Mesenchymal stem cell (in vitro differentiated cells and primary cell): ENCODE measurements around the gene DNAJC5.
A peak's percentile ranks its signal among the peaks of the same experiment; 100 is the strongest.

Experiments used
- DNase-seq: peaks from one replicate; pipeline ENCODE4 v3.0.0-alpha.2; 2013
- H2AFZ ChIP-seq: one replicate; pipeline ENCODE4 v1.6.1; 2013; ENCODE audit warnings: low read depth, mild to moderate bottlenecking, control low read depth, inconsistent platforms, low read length, moderate library complexity
- H2AK5ac ChIP-seq: 2 replicates; pipeline ENCODE4 v1.6.1; 2013; ENCODE audit warnings: low read length, moderate library complexity, mild to moderate bottlenecking, inconsistent platforms; ENCODE audit not compliant: severe bottlenecking
- H2BK120ac ChIP-seq: one replicate; pipeline ENCODE4 v1.6.1; 2013; ENCODE audit warnings: low read depth, mild to moderate bottlenecking, inconsistent platforms, low read length, moderate library complexity
- H2BK12ac ChIP-seq, 2 experiments: one replicate each; pipeline ENCODE4 v1.6.1; 2013; ENCODE audit warnings: inconsistent platforms in 2 of 2, low read length in 2 of 2, mild to moderate bottlenecking in 2 of 2, moderate library complexity in 2 of 2, control low read depth in 1 of 2
- H2BK15ac ChIP-seq: one replicate; pipeline ENCODE4 v1.6.1; 2013; ENCODE audit warnings: mild to moderate bottlenecking, low read depth, inconsistent platforms; ENCODE audit not compliant: poor library complexity, severe bottlenecking
- H2BK5ac ChIP-seq: 2 replicates; pipeline ENCODE4 v1.6.1; 2013; ENCODE audit warnings: low read depth, mild to moderate bottlenecking, low read length, control low read depth, inconsistent platforms; ENCODE audit not compliant: poor library complexity, severe bottlenecking
- H3K14ac ChIP-seq, 2 experiments: one replicate each; pipeline ENCODE4 v1.6.1; 2013; ENCODE audit warnings: inconsistent platforms in 2 of 2, low read length in 2 of 2, control low read depth in 1 of 2, mild to moderate bottlenecking in 1 of 2, moderate library complexity in 1 of 2
- H3K18ac ChIP-seq, 2 experiments: one replicate each; pipeline ENCODE4 v1.6.1; 2013; ENCODE audit warnings: inconsistent platforms in 2 of 2, low read length in 2 of 2, control low read depth in 1 of 2, low read depth in 1 of 2, mild to moderate bottlenecking in 1 of 2
- H3K23ac ChIP-seq, 2 experiments: one replicate each; pipeline ENCODE4 v1.6.1; 2013; ENCODE audit warnings: inconsistent platforms in 2 of 2, low read length in 2 of 2, mild to moderate bottlenecking in 2 of 2, moderate library complexity in 2 of 2, control low read depth in 1 of 2
- H3K27ac ChIP-seq: 2 replicates; pipeline ENCODE4 v1.5.1; 2013; ENCODE audit warnings: mild to moderate bottlenecking, moderate library complexity, low read length, control low read depth, inconsistent platforms; ENCODE audit not compliant: poor library complexity, severe bottlenecking
- H3K27me3 ChIP-seq, 2 experiments: 2 replicates each; pipeline versions ENCODE4 v1.6.1 to v1.7.0; 2013; ENCODE audit warnings: low read length in 2 of 2, mild to moderate bottlenecking in 2 of 2, moderate library complexity in 2 of 2, control low read depth in 1 of 2, inconsistent platforms in 1 of 2; ENCODE audit not compliant: control insufficient read depth in 1 of 2, insufficient read depth in 1 of 2
- H3K36me3 ChIP-seq, 2 experiments: 2 replicates each; pipeline versions ENCODE4 v1.6.1 to v1.7.0; 2013; ENCODE audit warnings: low read length in 2 of 2, control low read depth in 1 of 2, inconsistent platforms in 1 of 2, low read depth in 1 of 2, mild to moderate bottlenecking in 1 of 2; ENCODE audit not compliant: insufficient read depth in 2 of 2, control insufficient read depth in 1 of 2
- H3K4ac ChIP-seq, 2 experiments: one replicate each; pipeline ENCODE4 v1.6.1; 2013; ENCODE audit warnings: inconsistent platforms in 2 of 2, low read length in 2 of 2, mild to moderate bottlenecking in 2 of 2, moderate library complexity in 2 of 2, control low read depth in 1 of 2, low read depth in 1 of 2
- H3K4me1 ChIP-seq: 2 replicates; pipeline ENCODE4 v1.6.1; 2013; ENCODE audit warnings: low read depth, low read length, control low read depth; ENCODE audit not compliant: control insufficient read depth, insufficient read depth
- H3K4me2 ChIP-seq: 2 replicates; pipeline ENCODE4 v1.6.1; 2013; ENCODE audit warnings: low read length, mild to moderate bottlenecking, inconsistent platforms; ENCODE audit not compliant: poor library complexity, severe bottlenecking
- H3K4me3 ChIP-seq, 2 experiments: 2 replicates each; pipeline versions ENCODE4 v1.5.1 to v1.7.0; 2013; ENCODE audit warnings: low read length in 2 of 2, mild to moderate bottlenecking in 2 of 2, control low read depth in 1 of 2, low read depth in 1 of 2; ENCODE audit not compliant: insufficient read depth in 1 of 2
- H3K79me1 ChIP-seq: replicated peaks from 2 replicates; pipeline ENCODE4 v1.6.1; 2013; ENCODE audit warnings: mild to moderate bottlenecking, control low read depth, low read length, inconsistent platforms; ENCODE audit not compliant: poor library complexity, severe bottlenecking
- H3K9ac ChIP-seq: 2 replicates; pipeline ENCODE4 v1.7.0; 2013; ENCODE audit warnings: mild to moderate bottlenecking, low read length, moderate library complexity
- H3K9me3 ChIP-seq: 2 replicates; pipeline ENCODE4 v1.7.0; 2013; ENCODE audit warnings: mild to moderate bottlenecking, low read length; ENCODE audit not compliant: control insufficient read depth
- H4K8ac ChIP-seq: one replicate; pipeline ENCODE4 v1.6.1; 2013; ENCODE audit warnings: inconsistent platforms, mild to moderate bottlenecking, low read length, moderate library complexity
- H4K91ac ChIP-seq: one replicate; pipeline ENCODE4 v1.6.1; 2013; ENCODE audit warnings: mild to moderate bottlenecking, low read length, inconsistent platforms
- WGBS: methylation state at CpG from one replicate; pipeline ENCODE4 v1.1.7; 2013; ENCODE audit warnings: mixed read lengths; 5-methylcytosine and 5-hydroxymethylcytosine counted together

DNAJC5 gene

GRCh38 chr20:63939061-63939935 is 44.4 kb downstream of the DNAJC5 start:
- Histone ChIP-seq H4K91ac (peak overlapping the region; percentile 28), H3K36me3 (peaks cover 73 to 85% of the 10 kb centered on the region in 2 experiments), H2BK5ac (no peak overlapping the region), H3K27ac (no peak overlapping the region), H3K4ac (no peak overlapping the region), H3K4me1 (peaks cover 24% of the 10 kb centered on the region), H3K9ac (no peak overlapping the region), H2BK12ac (no peak overlapping the region), H3K9me3 (no peaks in the 10 kb centered on the region), H3K14ac (no peak overlapping the region), H2AK5ac (no peak overlapping the region), H3K79me1 (peaks cover 29% of the 10 kb centered on the region), H3K27me3 (no peaks in the 10 kb centered on the region), H3K18ac (no peak overlapping the region), H2BK15ac (no peak overlapping the region), H3K23ac (no peak overlapping the region), H3K4me2 (no peak overlapping the region), H3K4me3 (no peak overlapping the region), H4K8ac (no peak overlapping the region), H2AFZ (no peak overlapping the region), H2BK120ac (no peak overlapping the region)
- WGBS, result 76% methylated on average over 29 of the region's 33 CpGs
- no peak for DNase-seq

- no peak overlapping the region for H3K4me3 ChIP-seq
- no peak overlapping the region for H3K9ac ChIP-seq
- no peak overlapping the region for H2BK15ac ChIP-seq
- H2AFZ ChIP-seq, result no peak overlapping the region
- no peaks in the 10 kb centered on the region for H3K9me3 ChIP-seq
- peaks cover 35% of the 10 kb centered on the region for H3K79me1 ChIP-seq
- no peak overlapping the region for H4K8ac ChIP-seq
- H4K91ac ChIP-seq, result no peak overlapping the region
- H3K36me3 ChIP-seq, result peaks cover 74 to 87% of the 10 kb centered on the region in 2 experiments
- peaks cover 18% of the 10 kb centered on the region for H3K4me1 ChIP-seq
- H2BK12ac ChIP-seq, result no peak overlapping the region
- no peak overlapping the region for H3K18ac ChIP-seq
- no peak overlapping the region for H3K4me2 ChIP-seq
- H2AK5ac ChIP-seq, result no peak overlapping the region
- H3K4ac ChIP-seq, result no peak overlapping the region
- H3K14ac ChIP-seq, result no peak overlapping the region
- H3K27me3 ChIP-seq, result no peaks in the 10 kb centered on the region
- DNase-seq, result no peak
- no peak overlapping the region for H3K23ac ChIP-seq
- no peak overlapping the region for H2BK120ac ChIP-seq
- WGBS, result 93% methylated on average over 23 of the region's 23 CpGs
- no peak overlapping the region for H3K27ac ChIP-seq
- no peak overlapping the region for H2BK5ac ChIP-seq
These were observed 45.1 kb downstream of the DNAJC5 start for GRCh38 chr20:63940071-63940471.

- Histone ChIP-seq H2BK120ac (no peak overlapping the region), H3K36me3 (peaks cover 74 to 87% of the 10 kb centered on the region in 2 experiments), H2BK15ac (no peak overlapping the region), H3K9ac (no peak overlapping the region), H3K4me3 (no peak overlapping the region), H3K27me3 (no peaks in the 10 kb centered on the region), H2AK5ac (no peak overlapping the region), H3K4ac (no peak overlapping the region), H3K9me3 (no peaks in the 10 kb centered on the region), H3K27ac (no peak overlapping the region), H3K14ac (no peak overlapping the region), H2BK5ac (no peak overlapping the region), H3K4me2 (no peak overlapping the region), H3K18ac (no peak overlapping the region), H2AFZ (no peak overlapping the region), H4K91ac (no peak overlapping the region), H4K8ac (no peak overlapping the region), H3K23ac (no peak overlapping the region), H3K79me1 (peaks cover 36% of the 10 kb centered on the region), H2BK12ac (no peak overlapping the region), H3K4me1 (peaks cover 12% of the 10 kb centered on the region)
- 96% methylated on average over 55 of the region's 58 CpGs for WGBS
- no peak for DNase-seq
These were observed 45.7 kb downstream of the DNAJC5 start for GRCh38 chr20:63940472-63941266.
